ENCODE measurements around the gene HTR1D.

DNA sequence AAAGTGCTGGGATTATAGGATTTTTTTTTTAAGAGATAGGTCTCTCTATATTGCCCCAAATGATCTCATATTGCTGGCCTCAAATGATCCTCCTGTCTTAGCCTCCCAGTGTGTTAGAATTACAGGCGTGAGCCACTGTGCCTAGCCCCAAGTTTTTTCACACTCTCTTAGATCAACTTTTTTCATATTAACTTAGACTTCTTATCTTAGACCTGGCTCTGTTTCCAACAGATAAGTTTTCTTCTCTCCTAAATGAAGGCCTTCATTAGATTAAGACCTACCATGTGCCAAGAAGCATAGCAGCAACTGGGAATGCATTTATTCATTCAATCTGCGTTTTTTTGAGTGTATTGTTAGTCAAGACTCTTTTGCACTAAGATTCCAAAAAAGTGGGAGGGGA lies 20.2 kb upstream of the HTR1D start:
- TF ChIP-seq CTCF (IDR thresholded peaks at IDR 0.05) (no peak), MAZ (IDR thresholded peaks at IDR 0.05; ENCODE audit: borderline replicate concordance, low read depth, low read length) (no peak), SMC3 (IDR thresholded peaks at IDR 0.05) (no peak), ZFP36 (IDR thresholded peaks at IDR 0.05; ENCODE audit: borderline replicate concordance, partially characterized antibody) (no peak), EHMT2 (IDR thresholded peaks at IDR 0.05; ENCODE audit: low read depth) (no peak), POLR2A (IDR thresholded peaks at IDR 0.05; ENCODE audit: low read length) (no peak), HOXA7 (CRISPR knock-in tag; IDR thresholded peaks at IDR 0.05) (no peak)
